GM10248 (cell line): ENCODE results near the gene ACTG1.
A peak's percentile ranks its signal among the peaks of the same experiment; 100 is the strongest.

ENCODE experiments used
- CTCF ChIA-PET: fragments of 300-600 bp; sonication (Branson Sonifier 250); formaldehyde crosslinking; extraction: SDS; loops from one replicate; lab custom pipeline; 2021; ENCODE audit warnings: antibody characterized with exemption; lab: Yijun Ruan, JAX
- POLR2A ChIA-PET: fragments of 350-650 bp; sonication (Branson Sonifier 250); formaldehyde crosslinking; extraction: SDS; loops from one replicate; lab custom pipeline; 2020; ENCODE audit warnings: antibody characterized with exemption; lab: Yijun Ruan, JAX
- DNase-seq: peaks from one replicate; pipeline ENCODE4 v3.0.0; 2012; ENCODE audit errors: extremely low spot score
- CTCF ChIP-seq: IDR thresholded peaks from 2 replicates; pipeline ENCODE4 v1.5.1; 2012; ENCODE audit warnings: mild to moderate bottlenecking, low read depth; ENCODE audit errors: extremely low read depth, missing control alignments, control extremely low read depth

ACTG1 gene

GRCh38 chr17:81537856-81538555 is 25.4 kb upstream of the ACTG1 start:
- POLR2A ChIA-PET, result interaction anchor here (0.8 kb wide), 1 partner anchor 26 kb away, joined by 3 read pairs; the partner anchor contains the start of gene ACTG1
- CTCF ChIA-PET, result interaction anchor here (0.7 to 3.7 kb wide), 9 partner anchors 9 to 287 kb away, joined by 3 to 15 read pairs (median 3); no protein-coding TSS in a partner anchor
- DNase-seq, result no peak
- TF ChIP-seq CTCF, result no peak

GRCh38 chr17:81537343-81537855 is 24.8 kb upstream of the ACTG1 start:
- peak; percentile 59 for DNase-seq
- TF ChIP-seq CTCF, result peak; percentile 70
- CTCF ChIA-PET, result interaction anchor here (0.7 to 3.7 kb wide), 5 partner anchors 8 to 285 kb away, joined by 3 to 15 read pairs (median 3); no protein-coding TSS in a partner anchor
- POLR2A ChIA-PET, result no interaction called here

GRCh38 chr17:81536299-81537290 is 24.0 kb upstream of the ACTG1 start:
- ChIA-PET CTCF (interaction anchor here (0.7 to 3.7 kb wide), 2 partner anchors 8 to 17 kb away, joined by 3 to 15 read pairs; no protein-coding TSS in a partner anchor), POLR2A (no interaction called here)
- no peak for TF ChIP-seq CTCF
- DNase-seq, result no peak

GRCh38 chr17:81535480-81536298 is 23.1 kb upstream of the ACTG1 start:
- ChIA-PET CTCF (interaction anchor here (3.7 kb wide), 1 partner anchor 16 kb away, joined by 15 read pairs; no protein-coding TSS in a partner anchor), POLR2A (no interaction called here)
- DNase-seq, result no peak
- no peak for TF ChIP-seq CTCF

GRCh38 chr17:81535007-81535328 is 22.4 kb upstream of the ACTG1 start:
- ChIA-PET CTCF (interaction anchor here (1.0 kb wide), 1 partner anchor 29 kb away, joined by 3 read pairs; no protein-coding TSS in a partner anchor), POLR2A (no interaction called here)
- DNase-seq, result no peak
- no peak for TF ChIP-seq CTCF
